ENCODE results near the gene MKNK2. TPM values are rescaled to one million over a fixed set of nuclear protein-coding genes. Genes with fewer than 3 reads are reported as not detected.
"Not testable (repeated sequence)": the region's sequence is repeated elsewhere in the genome, so short reads cannot be mapped to it uniquely, and the experiment has no call there.

The MKNK2 gene
- total RNA-seq, 1 donor: 123 TPM

DNA sequence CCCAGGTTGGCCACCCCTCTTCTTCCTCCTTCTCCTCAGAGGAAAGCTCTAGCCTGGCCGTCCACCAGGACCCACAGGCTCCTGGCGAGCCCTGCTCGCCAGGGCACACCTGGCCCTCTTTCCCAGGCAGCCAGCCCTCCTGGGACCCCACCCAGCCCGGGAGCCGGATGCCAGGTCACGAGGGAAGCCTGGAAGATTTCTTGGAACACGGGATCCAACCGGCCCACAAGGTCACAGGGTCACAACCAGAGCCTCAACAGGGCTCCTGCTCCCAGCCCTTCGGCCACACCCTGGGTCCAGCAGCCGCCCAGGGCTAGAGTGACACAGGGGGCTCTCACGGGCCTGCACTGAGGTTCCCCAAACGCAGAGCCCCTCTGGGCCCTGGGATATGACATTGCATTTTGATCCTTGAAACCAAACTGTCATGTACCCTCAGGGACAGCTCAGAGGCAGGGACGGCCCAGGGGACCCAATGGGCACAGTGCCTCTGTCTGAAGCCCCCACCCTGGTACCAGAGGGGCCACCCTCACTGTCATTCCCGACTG lies 5.5 kb downstream of the MKNK2 start:
- no peak for DNase-seq (ENCODE audit: low read depth in 2 of 3, low spot score in 2 of 3)

DNA sequence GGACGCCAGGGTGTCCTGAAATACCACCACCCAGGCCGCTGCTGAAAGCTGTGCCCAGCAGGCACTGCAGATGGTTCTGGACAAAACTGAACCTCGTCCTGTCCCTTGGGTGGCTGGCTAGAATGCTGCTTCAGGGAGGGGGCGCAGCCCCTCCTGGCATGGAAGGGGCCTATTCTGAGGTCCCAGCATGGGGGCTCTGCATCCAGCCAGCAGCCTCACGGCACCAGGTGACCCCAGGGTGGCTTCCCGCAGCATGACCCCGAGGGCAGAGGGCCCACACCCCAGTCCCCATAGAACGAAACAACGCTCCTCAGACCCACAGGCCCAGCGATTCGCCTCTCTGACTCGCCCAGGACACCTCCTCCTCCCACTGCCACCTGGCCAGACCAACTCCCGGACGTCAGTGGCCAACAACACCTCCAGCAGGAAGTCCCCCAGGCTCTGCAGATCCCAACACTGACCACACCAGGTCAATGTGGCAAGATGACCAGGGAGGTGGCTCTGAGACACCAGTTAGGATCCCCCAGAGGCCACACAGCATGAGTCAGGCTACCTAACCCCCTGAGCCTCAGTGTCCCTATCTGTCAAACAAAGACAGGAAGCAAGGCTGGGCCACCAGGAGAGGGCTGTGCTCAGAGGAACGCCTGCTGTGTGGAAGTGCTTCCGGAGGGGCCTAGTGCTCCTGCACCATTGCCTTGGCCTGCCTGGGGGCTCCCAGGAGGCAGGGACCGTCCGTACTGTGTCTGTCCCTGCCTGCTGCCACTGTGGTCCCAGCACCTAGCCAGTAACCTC lies 6.1 kb downstream of the MKNK2 start:
- DNase-seq (ENCODE audit: low read depth in 2 of 3, low spot score in 2 of 3): no peak

DNA sequence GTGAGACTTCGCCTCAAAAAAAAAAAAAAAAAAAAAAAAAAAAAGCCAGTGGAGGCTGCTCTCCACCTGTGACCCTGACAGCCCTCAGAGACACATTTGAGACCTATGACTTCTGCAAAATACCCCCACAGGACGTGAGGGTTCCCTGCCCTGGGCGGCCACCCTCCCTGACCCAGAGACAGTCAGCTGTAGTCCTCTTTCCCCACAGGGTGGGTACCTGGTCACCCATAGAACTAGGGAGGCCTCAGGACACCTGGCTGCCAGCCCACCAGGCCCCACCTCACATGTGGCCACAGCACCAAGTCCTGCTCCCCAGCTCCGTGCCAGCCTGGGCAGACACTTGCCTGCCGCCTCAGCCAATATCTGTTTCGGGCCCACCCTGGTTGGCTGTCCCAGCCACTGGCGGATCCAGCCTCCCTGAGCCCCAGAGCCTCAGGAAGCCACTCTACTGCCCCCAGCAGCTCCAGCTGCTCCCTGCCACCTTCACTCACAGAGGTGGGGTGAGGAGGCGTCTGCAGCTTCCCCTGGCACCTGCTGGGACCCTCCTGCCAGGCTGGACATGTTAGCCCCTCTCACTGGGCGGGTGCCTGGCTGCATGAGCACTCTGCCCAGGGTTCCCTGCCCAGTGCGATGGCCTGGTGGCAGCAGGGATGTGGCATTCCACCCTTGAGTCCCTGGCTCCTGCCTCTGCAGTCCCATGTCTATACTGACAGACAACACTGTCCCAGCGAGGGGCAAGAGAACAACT lies 6.9 kb downstream of the MKNK2 start:
- peak in 1 of 3 donors; percentile 44 for DNase-seq (ENCODE audit: low read depth in 2 of 3, low spot score in 2 of 3)

DNA sequence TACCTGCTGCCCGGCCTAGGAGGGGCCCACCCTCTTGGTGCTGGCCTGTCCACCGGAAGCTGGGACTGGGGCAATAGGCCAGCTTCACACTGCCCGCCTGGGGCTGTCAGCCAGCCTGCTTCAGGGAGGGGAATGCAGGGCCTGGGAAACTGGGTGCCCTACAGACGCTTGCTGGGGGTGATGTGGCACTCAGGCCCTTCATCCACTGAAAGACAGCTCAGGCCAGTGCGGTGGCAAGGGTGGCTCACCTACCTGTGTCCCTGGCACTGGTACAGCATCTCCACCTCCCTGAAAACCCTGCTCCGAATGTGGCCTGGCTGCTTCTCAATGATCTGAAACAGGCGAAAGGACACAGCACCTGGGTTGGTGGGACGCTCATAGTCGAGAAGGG lies 7.8 kb downstream of the MKNK2 start:
- DNase-seq (ENCODE audit: low read depth in 2 of 3, low spot score in 2 of 3): no peak

DNA sequence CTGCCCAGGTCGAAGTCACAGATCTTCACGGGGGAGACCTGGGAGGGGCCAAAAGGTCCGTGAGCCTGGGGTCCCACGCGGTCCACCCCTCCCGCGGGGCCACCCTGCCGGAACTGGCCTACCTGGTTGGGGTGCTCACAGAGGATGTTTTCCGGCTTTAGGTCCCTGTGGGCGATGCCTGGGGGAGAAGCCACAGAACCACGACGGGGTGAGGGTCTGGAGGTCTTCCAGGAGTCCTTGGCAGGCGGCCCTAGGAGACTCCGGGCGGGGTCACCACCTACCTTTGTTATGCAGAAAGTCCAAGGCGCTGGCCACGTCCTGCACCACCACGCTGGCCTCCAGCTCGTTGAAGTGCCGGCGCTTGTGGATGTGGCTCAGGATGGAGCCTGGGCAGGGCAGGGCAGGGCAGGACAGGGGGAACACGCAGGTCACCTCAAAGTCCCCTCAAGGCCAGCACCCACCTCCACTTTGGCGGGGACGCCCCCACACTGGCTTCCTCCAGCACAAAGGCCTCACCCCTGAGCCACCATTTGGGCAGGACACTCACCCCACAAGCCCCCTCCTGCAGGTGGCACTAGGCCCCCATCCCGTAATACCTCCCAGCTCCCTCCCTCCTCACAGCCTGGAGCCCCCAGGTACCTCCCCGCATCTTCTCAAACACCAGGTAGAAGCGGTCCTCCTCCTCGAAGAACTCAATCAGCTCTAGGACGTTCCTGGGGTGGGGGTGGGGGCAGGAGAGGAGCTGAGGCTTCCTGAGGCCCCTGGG lies 8.4 kb downstream of the MKNK2 start:
- DNase-seq (ENCODE audit: low read depth in 2 of 3, low spot score in 2 of 3): no peak

DNA sequence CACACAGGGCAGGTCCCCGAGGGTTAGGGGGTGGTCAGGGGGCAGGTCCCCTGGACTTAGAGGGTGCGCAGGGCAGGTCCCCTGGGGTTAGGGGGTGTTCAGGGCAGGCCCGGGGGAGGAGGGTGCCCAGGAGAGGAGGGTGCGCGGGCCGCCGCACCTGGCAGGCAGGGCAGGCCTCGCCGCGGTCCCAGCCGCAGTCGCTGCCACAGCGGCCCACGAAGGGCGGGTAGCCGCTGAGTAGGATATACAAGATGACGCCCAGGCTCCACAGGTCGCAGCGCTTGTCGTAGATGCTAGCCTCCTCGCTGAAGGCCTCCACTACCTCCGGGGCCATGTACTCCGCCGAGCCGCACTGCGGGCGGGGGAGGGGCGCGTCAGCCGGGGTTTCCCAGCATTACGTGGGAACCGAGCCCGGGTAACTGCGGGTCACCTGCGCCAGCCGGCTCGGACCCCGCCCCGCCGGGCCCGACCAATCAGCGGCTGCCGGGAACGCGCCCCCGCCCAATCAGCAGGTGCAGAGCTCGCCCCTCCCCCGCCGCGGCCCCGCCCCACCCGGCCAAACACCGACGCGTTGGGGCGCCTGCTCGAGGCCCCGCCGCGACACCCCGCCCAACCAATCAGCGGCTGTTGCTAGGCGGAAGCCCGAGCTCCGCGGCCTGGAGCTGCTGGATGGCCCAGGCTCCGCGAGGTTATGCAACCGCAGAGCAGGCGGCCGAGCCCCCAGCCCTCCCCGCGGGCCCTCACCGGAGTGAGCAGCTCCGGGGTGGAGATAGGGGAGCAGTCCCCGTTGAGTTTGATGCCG lies 9.2 kb downstream of the MKNK2 start:
- peak; percentile 97 for DNase-seq (ENCODE audit: low read depth in 2 of 3, low spot score in 2 of 3)

DNA sequence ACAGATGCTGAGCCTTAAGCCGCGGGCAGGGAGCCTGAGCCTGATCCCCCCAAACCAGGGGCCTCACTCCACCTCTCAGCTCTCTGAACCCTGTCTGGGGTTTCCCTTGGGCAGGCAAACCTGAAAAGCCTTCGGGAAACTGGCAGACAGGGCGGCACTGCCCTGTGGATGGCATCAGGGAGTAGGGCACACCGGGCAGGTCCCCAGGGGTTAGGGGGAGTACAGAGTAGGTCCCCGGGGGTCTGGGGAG lies 9.7 kb downstream of the MKNK2 start:
- no peak for DNase-seq (ENCODE audit: low read depth in 2 of 3, low spot score in 2 of 3)

DNA sequence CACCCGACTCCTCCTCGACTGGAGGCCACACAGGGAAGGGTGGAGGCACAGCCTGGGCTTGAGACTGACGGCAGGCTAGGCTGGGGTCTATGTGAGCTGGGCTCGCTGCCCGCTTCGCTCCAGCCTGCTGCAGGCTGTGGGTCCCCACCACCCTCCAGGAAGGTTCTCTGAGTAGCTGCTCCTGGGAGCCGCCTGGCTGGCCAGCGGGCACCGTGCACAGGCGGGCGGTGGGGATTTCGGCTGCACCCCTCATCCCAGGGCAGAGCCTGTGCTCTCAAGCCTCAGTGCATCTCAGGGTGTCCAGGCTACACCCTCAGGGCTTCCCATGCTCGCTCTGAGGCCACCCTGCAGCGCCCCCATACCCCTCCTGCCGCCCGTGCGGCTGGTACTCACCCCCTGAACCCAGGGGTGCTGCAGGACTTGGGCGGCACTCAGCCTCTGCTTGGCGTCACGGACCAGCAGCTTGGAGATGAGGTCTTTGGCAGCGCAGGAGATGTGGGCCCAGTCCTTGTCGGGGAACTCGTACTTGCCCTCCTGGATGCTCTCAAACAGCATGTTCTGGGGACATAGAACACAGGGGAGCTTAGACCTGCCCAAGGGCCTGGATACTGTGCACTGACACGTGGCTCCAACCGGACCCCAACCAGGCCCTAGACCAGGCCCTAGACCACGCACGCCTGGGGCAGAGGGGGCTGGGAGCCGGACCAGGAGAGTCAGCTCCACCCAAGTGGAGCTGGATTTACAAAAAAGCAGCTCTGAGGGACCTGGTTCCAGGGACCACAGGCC lies 10.2 kb downstream of the MKNK2 start:
- DNase-seq (ENCODE audit: low read depth in 2 of 3, low spot score in 2 of 3): no peak

DNA sequence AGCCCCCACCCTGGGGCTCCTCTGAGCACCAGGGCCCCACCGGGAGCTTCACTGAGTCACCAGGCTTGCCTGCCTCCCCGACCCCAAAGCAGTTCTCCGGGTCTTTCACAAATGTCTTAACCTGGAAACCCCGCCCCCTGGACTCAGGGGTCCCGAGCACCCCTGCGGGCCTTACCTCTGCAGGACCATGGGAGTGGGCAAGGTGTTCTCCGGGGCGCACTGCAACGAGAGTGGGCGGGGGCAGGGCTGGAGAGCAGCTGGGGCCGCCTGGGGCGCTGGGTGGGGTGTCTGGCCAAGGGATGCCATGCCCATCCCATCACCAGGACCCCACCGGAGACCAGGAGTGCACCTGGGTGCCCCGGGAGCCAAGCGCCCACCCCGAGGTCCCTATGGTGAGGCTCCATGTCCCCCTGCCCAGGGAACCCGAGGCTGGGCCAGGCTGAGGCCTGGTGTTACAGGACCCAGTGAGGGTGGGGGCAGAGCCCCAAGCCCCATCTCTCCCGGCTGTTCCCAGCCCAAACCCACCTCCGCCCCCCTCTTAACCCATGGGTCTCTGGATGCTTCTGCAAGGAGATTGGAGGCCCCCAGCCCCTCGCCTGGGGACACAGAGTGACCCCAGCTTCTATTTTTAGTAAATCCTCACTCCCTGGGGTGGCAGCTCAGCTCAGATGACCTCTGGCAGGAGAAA lies 10.9 kb downstream of the MKNK2 start:
- no peak for DNase-seq (ENCODE audit: low read depth in 2 of 3, low spot score in 2 of 3)

DNA sequence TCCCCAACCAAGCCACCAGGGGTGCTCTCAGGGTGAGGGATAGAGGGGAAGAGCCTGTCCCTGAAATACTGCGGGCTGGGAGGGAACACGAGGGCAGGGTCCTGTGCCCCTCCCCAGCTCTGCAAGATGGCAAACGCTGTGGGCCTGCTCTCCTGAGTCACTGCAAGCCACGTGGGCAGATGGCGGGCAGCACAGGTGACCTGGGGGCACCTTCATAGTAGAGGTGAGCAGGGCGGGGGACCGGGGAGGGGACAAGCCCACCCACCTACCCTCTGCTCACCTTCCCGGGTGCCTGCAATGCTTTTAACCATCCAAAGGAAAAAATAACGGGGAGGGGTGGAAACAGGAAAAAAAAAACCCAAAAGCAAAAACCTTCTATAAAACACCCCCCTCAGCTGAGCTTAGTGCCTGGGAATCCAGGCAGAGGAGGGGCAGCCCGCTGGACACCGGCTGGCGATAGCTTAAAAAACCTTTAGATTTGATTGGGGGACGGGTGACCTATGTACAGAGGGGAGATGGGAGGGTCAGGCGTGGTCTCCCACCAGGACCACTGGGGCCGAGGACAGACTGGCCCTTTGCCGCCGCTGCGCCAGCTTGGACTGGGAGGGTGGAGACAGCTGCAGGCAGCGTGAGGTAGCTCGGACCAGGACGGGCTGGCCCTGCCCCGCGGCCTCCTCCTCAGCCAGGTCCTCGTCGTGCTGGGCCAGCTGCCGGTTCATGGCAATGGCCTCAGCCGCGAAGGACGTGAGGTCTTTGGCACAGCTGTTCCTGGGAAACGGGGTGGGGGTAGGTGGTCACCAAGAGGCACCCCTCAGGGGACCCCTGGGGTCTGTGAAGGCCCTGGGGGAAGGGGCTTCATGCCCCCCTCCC lies 11.7 kb downstream of the MKNK2 start:
- DNase-seq (ENCODE audit: low read depth in 2 of 3, low spot score in 2 of 3): no peak

DNA sequence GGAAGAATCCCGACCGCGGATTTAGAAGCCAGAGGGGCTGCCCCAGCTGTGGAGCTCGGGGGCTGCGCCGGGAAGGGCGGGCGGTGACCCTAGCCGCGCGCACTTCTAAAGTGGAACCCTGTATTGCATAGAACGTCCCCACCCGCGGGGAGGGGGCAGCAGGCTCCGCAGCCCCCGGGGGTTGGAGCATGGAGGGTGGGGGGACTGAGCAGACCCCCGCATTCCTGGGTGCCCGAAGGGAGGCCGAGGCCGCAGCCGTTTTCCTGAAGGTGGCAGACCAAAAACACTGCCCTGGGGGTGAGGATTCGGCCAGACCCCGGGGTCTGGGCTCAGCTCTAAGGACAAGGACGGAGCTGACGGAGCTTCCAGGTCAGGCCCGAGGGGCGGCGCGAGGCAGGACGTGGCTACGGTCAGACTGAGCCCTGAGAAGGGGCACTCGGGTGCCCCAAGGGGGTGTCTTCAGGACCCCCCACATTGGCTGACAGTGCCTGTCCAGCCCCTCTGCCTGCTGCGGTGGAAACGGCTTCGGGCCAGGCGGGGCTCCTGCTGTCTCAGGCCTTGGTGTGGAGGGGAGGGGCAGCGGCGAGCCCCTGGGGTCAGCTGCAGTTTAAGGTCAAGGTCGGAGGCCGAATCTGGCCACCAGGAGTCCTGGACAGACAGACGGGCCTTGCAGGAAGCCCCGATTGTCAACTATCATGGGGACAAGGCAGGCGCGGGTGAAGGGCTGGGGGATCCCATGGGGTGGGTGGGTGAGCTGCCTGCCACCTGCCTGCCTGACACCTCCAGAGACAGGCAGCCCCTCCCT lies 12.6 kb downstream of the MKNK2 start:
- no peak for DNase-seq (ENCODE audit: low read depth in 2 of 3, low spot score in 2 of 3)

DNA sequence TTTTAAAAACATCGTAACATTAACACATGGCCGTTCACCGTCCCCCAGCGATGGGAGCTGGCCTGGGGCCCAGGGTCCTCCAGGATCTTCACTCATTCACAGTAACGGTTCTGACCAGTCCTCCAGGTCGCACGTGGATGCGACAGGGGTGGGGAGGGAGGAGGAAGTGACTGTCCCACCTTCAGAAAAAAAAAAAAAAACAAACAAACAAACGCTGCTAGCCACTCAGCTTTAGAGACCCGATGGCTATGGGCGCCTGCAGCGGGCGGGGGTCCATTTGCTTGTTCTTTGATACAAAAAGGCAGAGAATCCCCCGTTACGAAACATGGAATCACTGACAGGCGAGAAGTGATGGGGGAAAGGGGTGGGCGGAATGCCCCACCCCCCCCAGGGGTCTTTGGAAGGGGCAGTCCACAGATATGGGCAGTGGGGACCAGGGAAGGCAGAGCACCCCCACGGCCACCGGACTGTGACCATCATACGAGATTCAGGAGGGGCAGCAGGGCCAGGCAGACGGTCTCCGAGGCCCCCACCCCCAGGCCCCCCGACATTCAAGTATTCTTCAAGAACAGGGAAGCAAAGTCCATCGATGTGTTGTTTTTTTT lies 13.3 kb downstream of the MKNK2 start:
- no peak for DNase-seq (ENCODE audit: low read depth in 2 of 3, low spot score in 2 of 3)

DNA sequence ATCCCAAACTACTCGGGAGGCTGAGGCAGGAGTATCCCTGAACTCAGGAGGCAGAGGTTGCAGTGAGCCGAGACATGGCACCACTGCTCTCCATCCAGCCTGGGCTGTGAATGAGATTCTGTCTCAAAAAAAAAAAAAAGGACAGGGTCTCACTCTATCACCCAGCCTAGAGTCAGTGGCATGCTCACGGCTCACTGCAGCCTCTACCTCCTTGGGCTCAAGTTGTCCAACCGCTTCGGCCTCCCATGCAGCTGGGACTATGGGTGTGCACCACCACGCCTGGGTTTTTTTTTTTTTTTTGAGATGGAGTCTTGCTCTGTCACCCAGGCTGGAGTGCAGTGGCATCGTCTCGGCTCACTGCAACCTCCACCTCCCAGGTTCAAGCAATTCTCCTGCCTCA lies 14.6 kb downstream of the MKNK2 start:
- DNase-seq (ENCODE audit: low read depth in 2 of 3, low spot score in 2 of 3): no peak

DNA sequence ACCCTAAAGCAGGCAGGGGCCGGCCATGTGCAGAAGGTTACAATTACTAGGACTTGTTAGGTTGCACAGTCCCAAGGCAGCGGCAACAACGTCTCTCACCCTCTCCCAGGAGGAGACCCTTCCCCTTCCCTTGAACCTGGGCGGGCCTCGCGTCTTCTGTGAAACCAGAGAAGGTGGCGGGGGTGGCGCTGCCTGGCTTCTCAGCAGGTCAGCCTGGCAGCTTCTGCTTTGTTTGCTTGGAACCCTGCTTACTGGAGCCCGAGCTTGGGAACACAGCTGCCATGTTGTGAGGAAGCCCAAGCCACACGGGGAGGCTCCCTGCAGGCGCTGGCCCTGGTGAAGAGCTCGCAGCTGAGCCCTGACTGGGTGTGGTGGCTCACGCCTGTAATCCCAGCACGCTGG lies 15.5 kb downstream of the MKNK2 start:
- DNase-seq (ENCODE audit: low read depth in 2 of 3, low spot score in 2 of 3): no peak

DNA sequence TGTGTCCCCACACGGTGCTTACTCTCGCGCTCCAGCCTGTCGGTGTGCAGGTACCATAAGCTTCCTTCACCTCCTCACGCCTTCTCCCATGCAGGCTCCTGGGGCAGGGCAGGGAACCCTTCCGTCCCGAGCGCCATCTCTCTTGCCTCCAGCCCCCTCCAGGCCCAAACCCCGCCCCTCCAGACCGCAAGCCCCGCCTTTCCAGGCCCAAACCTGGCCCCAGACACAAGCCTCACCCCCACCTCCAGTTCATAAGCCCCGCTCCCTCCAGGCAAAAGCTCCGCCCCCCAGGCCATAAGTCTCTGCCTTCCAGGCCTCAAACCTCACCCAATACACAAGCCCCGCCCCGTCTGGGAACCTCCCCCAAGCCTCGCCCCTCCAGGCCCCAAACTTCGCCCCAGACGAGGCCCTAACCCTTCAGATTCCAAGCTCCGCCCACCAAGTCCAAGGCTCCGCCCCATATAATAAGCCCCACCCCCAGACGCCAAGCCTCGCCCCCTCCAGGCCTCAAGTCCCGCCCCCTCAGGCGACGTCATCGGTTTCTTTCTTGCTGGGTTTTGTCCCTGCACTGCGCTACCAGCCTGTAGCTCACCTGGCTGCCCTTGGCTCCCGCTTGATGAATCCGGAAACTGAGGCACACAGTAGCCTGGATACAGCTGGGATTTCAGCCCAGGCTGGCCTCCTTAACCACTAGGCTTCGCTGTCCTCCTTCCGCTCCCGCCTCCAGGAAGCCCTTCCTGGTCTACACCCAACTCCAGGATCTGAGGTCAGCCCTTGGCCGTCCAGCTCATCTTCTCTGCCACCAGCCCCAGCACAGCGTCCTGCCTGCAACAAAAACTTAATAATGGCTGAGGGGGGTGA lies 16.1 kb downstream of the MKNK2 start:
- peak in 2 of 3 donors; percentile 81 to 85 for DNase-seq (ENCODE audit: low read depth in 2 of 3, low spot score in 2 of 3)

DNA sequence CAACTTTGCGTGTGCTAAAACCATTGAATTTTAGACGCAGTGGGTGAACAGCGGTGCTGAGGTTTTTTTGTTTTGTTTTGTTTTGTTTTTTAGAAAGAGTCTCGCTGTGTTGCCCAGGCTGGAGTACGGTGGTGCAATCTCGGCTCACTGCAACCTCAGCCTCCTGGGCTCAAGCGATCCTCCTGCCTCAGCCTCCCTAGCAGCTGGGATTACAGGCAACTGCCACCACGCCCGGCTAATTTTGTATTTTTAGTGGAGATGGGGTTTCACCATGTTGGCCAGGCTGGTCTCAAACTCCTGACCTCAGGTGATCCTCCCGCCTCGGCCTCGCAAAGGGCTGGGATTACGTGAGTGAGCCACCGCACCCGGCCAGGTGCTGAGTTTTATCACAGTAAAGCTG lies 16.8 kb downstream of the MKNK2 start:
- DNase-seq (ENCODE audit: low read depth in 2 of 3, low spot score in 2 of 3): not testable (repeated sequence)

Data from hematopoietic multipotent progenitor cell (in vitro differentiated cells).